Measurements from ENCODE around the gene COASY.

DNA sequence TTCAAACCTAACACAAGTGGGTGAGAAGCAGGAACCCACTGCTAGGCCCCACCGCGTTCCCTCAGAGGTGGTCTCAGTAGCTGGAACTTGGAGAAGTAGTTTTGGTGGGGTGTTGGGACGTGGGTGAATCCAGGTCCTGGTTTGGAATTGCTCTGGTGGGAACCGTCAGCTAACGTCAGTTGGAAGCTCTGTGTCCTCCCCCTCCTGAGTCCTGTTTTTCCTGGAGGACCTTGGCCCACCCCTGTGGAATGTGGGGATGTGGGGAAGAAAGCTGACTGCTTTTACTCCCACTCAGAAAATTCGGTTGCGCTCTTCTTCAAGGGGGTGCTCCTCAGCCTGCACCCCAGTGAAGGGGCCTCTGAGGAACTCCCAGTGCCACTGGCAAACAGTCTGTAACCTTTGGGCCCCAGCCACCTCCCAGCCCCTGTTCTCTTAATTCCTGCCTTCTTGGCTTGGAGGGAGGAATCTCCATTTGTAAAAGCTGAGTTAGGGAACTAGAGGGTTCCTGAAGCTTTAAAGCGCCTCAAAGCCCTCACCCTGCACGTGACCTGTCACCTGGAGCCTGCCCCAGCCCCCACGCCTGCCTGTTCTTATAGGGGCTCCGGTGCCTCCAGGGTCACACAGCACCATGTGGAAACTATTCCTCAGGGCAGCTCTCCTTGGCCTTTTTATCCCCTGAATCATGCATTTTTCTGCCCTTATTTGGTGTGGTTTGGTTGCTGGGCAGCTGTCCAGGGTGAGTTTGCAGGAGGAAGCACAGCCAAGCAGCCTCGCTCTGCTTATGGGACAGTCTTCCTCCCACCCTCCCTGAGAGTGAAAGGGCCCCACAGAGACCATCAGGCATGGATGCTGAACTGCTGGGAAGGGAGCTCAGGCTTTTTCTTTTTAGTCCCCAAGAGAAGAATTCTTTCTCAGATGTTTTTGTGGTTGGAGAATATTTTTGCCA is 42.1 kb upstream of the COASY start:
- TF ChIP-seq, protein P1, sequence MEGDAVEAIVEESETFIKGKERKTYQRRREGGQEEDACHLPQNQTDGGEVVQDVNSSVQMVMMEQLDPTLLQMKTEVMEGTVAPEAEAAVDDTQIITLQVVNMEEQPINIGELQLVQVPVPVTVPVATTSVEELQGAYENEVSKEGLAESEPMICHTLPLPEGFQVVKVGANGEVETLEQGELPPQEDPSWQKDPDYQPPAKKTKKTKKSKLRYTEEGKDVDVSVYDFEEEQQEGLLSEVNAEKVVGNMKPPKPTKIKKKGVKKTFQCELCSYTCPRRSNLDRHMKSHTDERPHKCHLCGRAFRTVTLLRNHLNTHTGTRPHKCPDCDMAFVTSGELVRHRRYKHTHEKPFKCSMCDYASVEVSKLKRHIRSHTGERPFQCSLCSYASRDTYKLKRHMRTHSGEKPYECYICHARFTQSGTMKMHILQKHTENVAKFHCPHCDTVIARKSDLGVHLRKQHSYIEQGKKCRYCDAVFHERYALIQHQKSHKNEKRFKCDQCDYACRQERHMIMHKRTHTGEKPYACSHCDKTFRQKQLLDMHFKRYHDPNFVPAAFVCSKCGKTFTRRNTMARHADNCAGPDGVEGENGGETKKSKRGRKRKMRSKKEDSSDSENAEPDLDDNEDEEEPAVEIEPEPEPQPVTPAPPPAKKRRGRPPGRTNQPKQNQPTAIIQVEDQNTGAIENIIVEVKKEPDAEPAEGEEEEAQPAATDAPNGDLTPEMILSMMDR (conservative IDR thresholded peaks at IDR 0.05 in 1 of 2, IDR thresholded peaks at IDR 0.05 in 1 of 2; ENCODE audit: extremely low read depth in 1 of 2, insufficient read depth in 1 of 2, low read depth in 1 of 2, low read length in 2 of 2) = no peak
- no peak for TF ChIP-seq EZH2 (IDR thresholded peaks at IDR 0.05; ENCODE audit: borderline replicate concordance, low read length)

Measured in mammary epithelial cell (primary cell).